ENCODE results near the gene WHRN. TPM values are rescaled to one million over a fixed set of nuclear protein-coding genes. Genes with fewer than 3 reads are reported as not detected.

The WHRN gene
- total RNA-seq, 1 donor from 2014 or later = 12.2 TPM

GRCh38 chr9:114472765-114473446 is 32.4 kb downstream of the WHRN start:
- Mint-ChIP-seq H3K27ac (no peak overlapping the region), H3K27me3 (no peaks in the 10 kb centered on the region), H3K9me3 (no peaks in the 10 kb centered on the region), H3K4me1 (ENCODE audit: unreplicated experiment) (peaks cover 5% of the 10 kb centered on the region), H3K4me3 (no peak overlapping the region), H3K36me3 (peaks cover 4% of the 10 kb centered on the region)
- no peak for TF ChIP-seq CTCF (conservative IDR thresholded peaks at IDR 0.05)
- no peak for DNase-seq (ENCODE audit: extremely low spot score, unreplicated experiment)

- no peak for TF ChIP-seq CTCF (conservative IDR thresholded peaks at IDR 0.05)
- Mint-ChIP-seq H3K27me3 (no peaks in the 10 kb centered on the region), H3K4me3 (no peak overlapping the region), H3K4me1 (ENCODE audit: unreplicated experiment) (peaks cover 5% of the 10 kb centered on the region), H3K36me3 (peaks cover 4% of the 10 kb centered on the region), H3K27ac (no peak overlapping the region), H3K9me3 (no peaks in the 10 kb centered on the region)
- no peak for DNase-seq (ENCODE audit: extremely low spot score, unreplicated experiment)
These were observed 34.1 kb downstream of the WHRN start for GRCh38 chr9:114471157-114471556.

GRCh38 chr9:114470581-114470980 is 34.7 kb downstream of the WHRN start:
- Mint-ChIP-seq H3K4me1 (ENCODE audit: unreplicated experiment) (peaks cover 5% of the 10 kb centered on the region), H3K27ac (no peak overlapping the region), H3K9me3 (no peaks in the 10 kb centered on the region), H3K27me3 (no peaks in the 10 kb centered on the region), H3K36me3 (peaks cover 4% of the 10 kb centered on the region), H3K4me3 (no peak overlapping the region)
- no peak for DNase-seq (ENCODE audit: extremely low spot score, unreplicated experiment)
- TF ChIP-seq CTCF (conservative IDR thresholded peaks at IDR 0.05) = no peak

DNA sequence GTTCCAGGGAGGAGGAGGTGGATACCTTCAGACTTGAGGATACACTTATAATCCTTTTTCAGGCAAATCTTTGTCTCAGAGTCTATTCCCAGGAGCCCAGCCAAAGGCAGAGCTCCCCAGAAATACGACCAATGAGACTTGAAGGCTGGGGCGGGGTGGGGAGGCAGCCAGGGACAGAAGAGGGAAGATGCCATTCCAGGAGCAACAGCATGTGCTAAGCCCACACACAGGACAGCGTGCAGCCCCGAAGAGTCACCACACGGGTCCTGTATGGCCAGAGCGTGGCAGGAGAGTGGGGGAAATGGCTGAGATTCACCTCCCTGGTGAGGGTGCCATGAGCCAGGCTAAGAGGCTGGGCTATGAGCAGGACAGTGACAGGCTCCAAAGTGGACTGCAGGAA is 35.2 kb downstream of the WHRN start:
- H3K36me3 Mint-ChIP-seq = peaks cover 4% of the 10 kb centered on the region
- no peak overlapping the region for H3K27ac Mint-ChIP-seq
- no peak for TF ChIP-seq CTCF (conservative IDR thresholded peaks at IDR 0.05)
- no peak for DNase-seq (ENCODE audit: extremely low spot score, unreplicated experiment)
- no peak overlapping the region for H3K4me3 Mint-ChIP-seq
- H3K4me1 Mint-ChIP-seq (ENCODE audit: unreplicated experiment) = peaks cover under 1% of the 10 kb centered on the region
- H3K9me3 Mint-ChIP-seq = no peaks in the 10 kb centered on the region
- H3K27me3 Mint-ChIP-seq = no peaks in the 10 kb centered on the region

GRCh38 chr9:114469091-114469853 is 36.0 kb downstream of the WHRN start:
- Mint-ChIP-seq H3K4me1 (ENCODE audit: unreplicated experiment) (no peaks in the 10 kb centered on the region), H3K9me3 (no peaks in the 10 kb centered on the region), H3K36me3 (peaks cover 4% of the 10 kb centered on the region), H3K27ac (no peak overlapping the region), H3K4me3 (no peak overlapping the region), H3K27me3 (no peaks in the 10 kb centered on the region)
- DNase-seq (ENCODE audit: extremely low spot score, unreplicated experiment) = no peak
- no peak for TF ChIP-seq CTCF (conservative IDR thresholded peaks at IDR 0.05)
